Adrenal gland (tissue), 5 donors: ENCODE data around the gene ABHD10.

Source experiments
- POLR2A ChIP-seq, 2 donors: fragments of 450-650 bp; IDR thresholded peaks; one replicate each; pipeline ENCODE4 v1.6.1; 2017; ENCODE audit warnings: antibody characterized with exemption in 2 of 2, mild to moderate bottlenecking in 2 of 2, moderate library complexity in 1 of 2
- TF ChIP-seq, protein P1 (sequence below), 6 experiments: fragments of 450-650 bp in 4 of 6; fragments of 200-600 bp in 2 of 6; sonication (generic) in 1 of 6; IDR thresholded peaks; 1 replicate in 5 of 6; 2 replicates in 1 of 6; pipeline versions ENCODE4 v1.5.1 to v1.8.0; 2016 to 2021; ENCODE audit warnings: antibody characterized with exemption in 6 of 6, mild to moderate bottlenecking in 2 of 6, moderate library complexity in 1 of 6
- donor health status: DM: no; HTN: no; CAD: no.

DNA sequence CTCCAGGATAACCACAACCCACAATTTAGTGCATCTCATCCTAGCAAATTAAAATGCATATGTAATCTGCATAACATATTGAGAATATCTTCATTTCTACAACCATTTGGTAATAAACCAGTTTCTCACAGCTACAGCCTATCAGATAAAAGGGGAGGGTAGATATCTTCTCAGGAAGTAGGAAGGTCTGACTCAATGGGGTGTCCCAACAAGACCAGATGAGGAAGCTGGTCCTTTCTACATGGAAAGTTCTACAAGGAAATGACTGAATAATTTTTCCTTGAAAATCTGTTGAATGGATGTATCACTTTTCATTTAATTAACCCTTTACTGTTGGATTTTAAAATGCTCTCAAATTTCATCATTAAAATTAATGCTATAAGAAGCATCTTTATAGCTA lies 38.3 kb downstream of the ABHD10 start:
- TF ChIP-seq, protein P1, sequence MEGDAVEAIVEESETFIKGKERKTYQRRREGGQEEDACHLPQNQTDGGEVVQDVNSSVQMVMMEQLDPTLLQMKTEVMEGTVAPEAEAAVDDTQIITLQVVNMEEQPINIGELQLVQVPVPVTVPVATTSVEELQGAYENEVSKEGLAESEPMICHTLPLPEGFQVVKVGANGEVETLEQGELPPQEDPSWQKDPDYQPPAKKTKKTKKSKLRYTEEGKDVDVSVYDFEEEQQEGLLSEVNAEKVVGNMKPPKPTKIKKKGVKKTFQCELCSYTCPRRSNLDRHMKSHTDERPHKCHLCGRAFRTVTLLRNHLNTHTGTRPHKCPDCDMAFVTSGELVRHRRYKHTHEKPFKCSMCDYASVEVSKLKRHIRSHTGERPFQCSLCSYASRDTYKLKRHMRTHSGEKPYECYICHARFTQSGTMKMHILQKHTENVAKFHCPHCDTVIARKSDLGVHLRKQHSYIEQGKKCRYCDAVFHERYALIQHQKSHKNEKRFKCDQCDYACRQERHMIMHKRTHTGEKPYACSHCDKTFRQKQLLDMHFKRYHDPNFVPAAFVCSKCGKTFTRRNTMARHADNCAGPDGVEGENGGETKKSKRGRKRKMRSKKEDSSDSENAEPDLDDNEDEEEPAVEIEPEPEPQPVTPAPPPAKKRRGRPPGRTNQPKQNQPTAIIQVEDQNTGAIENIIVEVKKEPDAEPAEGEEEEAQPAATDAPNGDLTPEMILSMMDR (IDR thresholded peaks at IDR 0.05) = no peak
- no peak for TF ChIP-seq POLR2A (IDR thresholded peaks at IDR 0.05)
